ENCODE measurements around the gene ARL5C.

DNA sequence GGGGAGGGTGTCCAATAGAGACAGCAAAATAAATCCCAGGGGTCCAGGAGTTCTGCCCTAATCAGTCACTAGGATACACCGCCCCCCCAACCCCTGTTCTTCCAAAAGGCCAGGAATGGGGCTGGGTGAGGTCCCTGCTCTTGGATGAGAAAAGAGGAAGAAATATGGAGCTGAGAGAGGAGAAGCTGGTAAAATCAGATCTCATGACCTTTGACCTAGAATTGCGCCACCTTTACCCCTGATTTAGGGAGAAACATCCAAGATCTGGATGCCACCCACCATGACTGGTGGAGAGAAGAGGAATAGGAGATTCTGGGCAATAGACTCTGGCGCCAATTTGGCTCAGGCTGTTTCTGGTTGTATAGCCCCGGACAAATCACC lies 32.2 kb upstream of the ARL5C start:
- TF ChIP-seq, protein P1, sequence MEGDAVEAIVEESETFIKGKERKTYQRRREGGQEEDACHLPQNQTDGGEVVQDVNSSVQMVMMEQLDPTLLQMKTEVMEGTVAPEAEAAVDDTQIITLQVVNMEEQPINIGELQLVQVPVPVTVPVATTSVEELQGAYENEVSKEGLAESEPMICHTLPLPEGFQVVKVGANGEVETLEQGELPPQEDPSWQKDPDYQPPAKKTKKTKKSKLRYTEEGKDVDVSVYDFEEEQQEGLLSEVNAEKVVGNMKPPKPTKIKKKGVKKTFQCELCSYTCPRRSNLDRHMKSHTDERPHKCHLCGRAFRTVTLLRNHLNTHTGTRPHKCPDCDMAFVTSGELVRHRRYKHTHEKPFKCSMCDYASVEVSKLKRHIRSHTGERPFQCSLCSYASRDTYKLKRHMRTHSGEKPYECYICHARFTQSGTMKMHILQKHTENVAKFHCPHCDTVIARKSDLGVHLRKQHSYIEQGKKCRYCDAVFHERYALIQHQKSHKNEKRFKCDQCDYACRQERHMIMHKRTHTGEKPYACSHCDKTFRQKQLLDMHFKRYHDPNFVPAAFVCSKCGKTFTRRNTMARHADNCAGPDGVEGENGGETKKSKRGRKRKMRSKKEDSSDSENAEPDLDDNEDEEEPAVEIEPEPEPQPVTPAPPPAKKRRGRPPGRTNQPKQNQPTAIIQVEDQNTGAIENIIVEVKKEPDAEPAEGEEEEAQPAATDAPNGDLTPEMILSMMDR (IDR thresholded peaks at IDR 0.05), result no peak
- TF ChIP-seq ZBTB21 (CRISPR knock-in tag; IDR thresholded peaks at IDR 0.05; ENCODE audit: borderline replicate concordance), result no peak
- no peak for TF ChIP-seq CBFB (CRISPR knock-in tag; IDR thresholded peaks at IDR 0.05; ENCODE audit: low read depth)
- TF ChIP-seq, protein P2, sequence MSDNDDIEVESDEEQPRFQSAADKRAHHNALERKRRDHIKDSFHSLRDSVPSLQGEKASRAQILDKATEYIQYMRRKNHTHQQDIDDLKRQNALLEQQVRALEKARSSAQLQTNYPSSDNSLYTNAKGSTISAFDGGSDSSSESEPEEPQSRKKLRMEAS (CRISPR knock-in tag; IDR thresholded peaks at IDR 0.05), result no peak
- no peak for TF ChIP-seq MYBL2 (CRISPR knock-in tag; IDR thresholded peaks at IDR 0.05)
- no peak for TF ChIP-seq SP1 (CRISPR knock-in tag; conservative IDR thresholded peaks at IDR 0.05)

All from WTC11 (cell line).